DOHH2 (cell line): ENCODE data around the gene CCDC197.

Experiments used
- H3F3A ChIP-seq: fragments of 200-600 bp; sonication (generic), shearing (Covaris generic); 2 replicates; pipeline ENCODE4 v1.6.0; 2016; ENCODE audit warnings: antibody characterized with exemption, mild to moderate bottlenecking; ENCODE audit not compliant: control insufficient read depth, insufficient read depth
- H3K27ac ChIP-seq: fragments of 200-600 bp; sonication (generic); 2 replicates; pipeline ENCODE4 v1.5.1; 2014; ENCODE audit warnings: low read depth, mild to moderate bottlenecking, low read length, moderate library complexity
- H3K27me3 ChIP-seq: fragments of 200-600 bp; sonication (generic); 2 replicates; pipeline ENCODE4 v1.6.1; 2014; ENCODE audit warnings: mild to moderate bottlenecking, low read length, mixed read lengths; ENCODE audit not compliant: control insufficient read depth
- H3K36me3 ChIP-seq: fragments of 200-600 bp; sonication (generic); 2 replicates; pipeline ENCODE4 v1.6.1; 2014; ENCODE audit warnings: mild to moderate bottlenecking, low read length, moderate library complexity, mixed read lengths; ENCODE audit not compliant: control insufficient read depth
- H3K4me1 ChIP-seq: fragments of 200-600 bp; sonication (generic); 2 replicates; pipeline ENCODE4 v1.6.1; 2014; ENCODE audit warnings: mild to moderate bottlenecking, low read length, mixed read lengths; ENCODE audit not compliant: control insufficient read depth
- H3K4me2 ChIP-seq: fragments of 200-600 bp; sonication (generic); 2 replicates; pipeline ENCODE4 v1.6.0; 2014; ENCODE audit warnings: mild to moderate bottlenecking, low read length, moderate library complexity
- H3K4me3 ChIP-seq: fragments of 200-600 bp; sonication (generic); 2 replicates; pipeline ENCODE4 v1.5.1; 2014; ENCODE audit warnings: mild to moderate bottlenecking, low read length, mixed read lengths
- H3K79me2 ChIP-seq: fragments of 200-600 bp; sonication (generic); 2 replicates; pipeline ENCODE4 v1.6.1; 2014; ENCODE audit warnings: mild to moderate bottlenecking, low read length, mixed read lengths; ENCODE audit not compliant: control insufficient read depth
- H3K9me2 ChIP-seq: fragments of 200-600 bp; sonication (generic); replicated peaks from 2 replicates; pipeline ENCODE4 v1.6.1; 2014; ENCODE audit warnings: mild to moderate bottlenecking, low read length, mixed read lengths; ENCODE audit not compliant: control insufficient read depth
- H3K9me3 ChIP-seq: fragments of 200-600 bp; sonication (generic); 2 replicates; pipeline ENCODE4 v1.6.1; 2014; ENCODE audit warnings: antibody characterized with exemption, low read length, mixed read lengths; ENCODE audit not compliant: control insufficient read depth, insufficient read depth
- H4K20me1 ChIP-seq: fragments of 200-600 bp; sonication (generic); 2 replicates; pipeline ENCODE4 v1.6.0; 2014; ENCODE audit warnings: low read depth, mild to moderate bottlenecking, antibody characterized with exemption, low read length, moderate library complexity; ENCODE audit not compliant: control insufficient read depth, insufficient read depth
- CTCF ChIP-seq: fragments of 200-600 bp; sonication (generic); IDR thresholded peaks from one replicate; pipeline ENCODE4 v1.5.1; 2014; ENCODE audit warnings: antibody characterized with exemption, mild to moderate bottlenecking, low read depth, low read length; ENCODE audit not compliant: poor library complexity, severe bottlenecking
- EZH2phosphoT487 ChIP-seq: fragments of 200-600 bp; sonication (generic); IDR thresholded peaks from 2 replicates; pipeline ENCODE4 v1.6.1; 2017; ENCODE audit warnings: borderline replicate concordance, mild to moderate bottlenecking, antibody characterized with exemption, low read length, moderate library complexity, mixed read lengths

Gene CCDC197

DNA sequence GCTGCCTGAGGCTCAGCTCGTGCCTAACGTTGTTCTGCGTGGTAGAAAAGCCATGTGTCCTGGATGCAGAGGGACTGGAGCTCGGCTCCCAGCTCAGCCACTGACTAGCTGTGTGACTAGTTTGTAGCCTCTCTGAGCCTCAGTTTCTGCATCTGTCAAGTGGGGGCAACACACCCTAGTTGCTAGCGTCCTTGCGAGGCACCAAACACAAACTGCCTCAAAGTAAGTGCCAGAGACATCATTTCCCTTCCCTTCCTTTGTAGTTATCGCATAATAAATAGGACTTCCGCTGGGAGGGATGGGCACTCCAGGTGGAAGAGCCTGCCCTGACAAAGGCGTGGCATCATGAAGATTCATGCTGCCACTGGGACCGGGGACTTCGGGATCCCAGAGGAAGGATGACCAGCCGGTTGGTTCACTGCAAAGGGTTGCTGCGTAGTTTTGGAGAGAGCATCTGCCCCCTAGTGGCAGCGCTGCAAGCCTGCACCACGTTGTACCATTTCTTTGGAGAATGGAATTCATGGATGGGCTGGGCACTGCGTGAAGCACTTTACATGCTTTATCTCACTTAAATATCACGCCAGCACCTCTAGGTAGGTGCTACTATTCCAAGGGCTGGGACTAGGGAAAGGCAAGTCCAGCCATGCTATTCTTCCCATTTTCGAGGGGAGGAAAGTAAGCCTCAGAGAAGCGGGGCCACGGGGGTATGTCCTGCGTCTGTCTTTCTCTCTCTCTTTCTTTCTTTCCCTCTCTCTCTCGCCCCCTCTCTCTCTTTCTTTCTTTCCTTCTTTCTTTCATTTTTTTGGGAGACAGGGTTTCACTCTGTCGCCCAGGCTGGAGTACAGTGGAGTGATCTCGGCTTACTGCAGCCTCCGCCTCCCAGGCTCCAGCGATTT lies 4.6 kb downstream of the CCDC197 start:
- Histone ChIP-seq H3K9me2 (no peaks in the 10 kb centered on the region), H3K27ac (no peak overlapping the region), H3F3A (no peaks in the 10 kb centered on the region), H4K20me1 (no peaks in the 10 kb centered on the region), H3K4me2 (peak overlapping the region; percentile 45), H3K27me3 (peaks cover 6% of the 10 kb centered on the region; the same call in 1 of the 2 replicates), H3K9me3 (no peaks in the 10 kb centered on the region), H3K79me2 (no peaks in the 10 kb centered on the region), H3K36me3 (no peaks in the 10 kb centered on the region), H3K4me3 (0 out of 2 replicates have a peak overlapping the region, but pooled peaks have one; percentile 11), H3K4me1 (peaks cover 8% of the 10 kb centered on the region)
- TF ChIP-seq EZH2phosphoT487 (no peak), CTCF (peak; percentile 99)

GRCh38 chr14:94003397-94003796 lies 6.3 kb downstream of the CCDC197 start:
- H3K4me1 ChIP-seq: peaks cover 8% of the 10 kb centered on the region
- H4K20me1 ChIP-seq: no peaks in the 10 kb centered on the region
- H3K4me3 ChIP-seq: no peak overlapping the region
- no peak for TF ChIP-seq EZH2phosphoT487
- TF ChIP-seq CTCF: no peak
- peaks cover 7% of the 10 kb centered on the region; the same call in 1 of the 2 replicates for H3K27me3 ChIP-seq
- no peaks in the 10 kb centered on the region for H3K79me2 ChIP-seq
- H3K9me2 ChIP-seq: no peaks in the 10 kb centered on the region
- no peaks in the 10 kb centered on the region for H3F3A ChIP-seq
- H3K36me3 ChIP-seq: no peaks in the 10 kb centered on the region
- H3K27ac ChIP-seq: no peak overlapping the region
- no peak overlapping the region for H3K4me2 ChIP-seq
- no peaks in the 10 kb centered on the region for H3K9me3 ChIP-seq

DNA sequence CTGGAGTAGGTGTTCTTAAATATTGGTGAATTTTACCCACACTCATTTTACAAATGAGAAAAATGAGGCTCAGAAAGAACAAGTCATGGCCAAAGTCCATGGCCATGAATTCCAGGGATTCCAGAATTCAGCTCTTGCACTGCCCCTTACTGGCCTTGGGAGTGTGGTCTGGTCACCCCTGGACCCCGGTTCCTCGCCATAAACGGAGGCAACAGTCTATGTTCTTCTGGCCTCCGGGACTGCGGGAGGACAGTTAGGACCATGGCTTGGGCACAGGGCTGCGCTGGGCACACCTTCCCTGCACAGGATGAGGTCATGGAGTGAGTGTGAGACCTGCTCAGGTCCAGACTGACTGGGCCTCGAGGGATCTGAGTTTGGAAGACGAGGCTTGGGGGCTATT lies 6.9 kb downstream of the CCDC197 start:
- Histone ChIP-seq H4K20me1 (no peaks in the 10 kb centered on the region), H3K36me3 (no peaks in the 10 kb centered on the region), H3K27me3 (peaks cover 7% of the 10 kb centered on the region; the same call in 1 of the 2 replicates), H3K27ac (no peak overlapping the region), H3K79me2 (no peaks in the 10 kb centered on the region), H3K4me2 (no peak overlapping the region), H3F3A (no peaks in the 10 kb centered on the region), H3K9me2 (no peaks in the 10 kb centered on the region), H3K9me3 (no peaks in the 10 kb centered on the region), H3K4me3 (no peak overlapping the region), H3K4me1 (peaks cover 8% of the 10 kb centered on the region)
- TF ChIP-seq EZH2phosphoT487 (no peak), CTCF (no peak)
